Activated CD4-positive, alpha-beta T cell treated with anti-CD3 and anti-CD28 coated beads for 36 hours (primary cell): ENCODE measurements around the gene DEXI. TPM values are rescaled to one million over a fixed set of nuclear protein-coding genes. Genes with fewer than 3 reads are reported as not detected.
"Not testable (repeated sequence)": the region's sequence is repeated elsewhere in the genome, so short reads cannot be mapped to it uniquely, and the experiment has no call there.

Experiments used
- ATAC-seq: fragments of 200-7000 bp; cut with Tn5 transposase; one replicate; pipeline ENCODE4 v1.10.0; 2021; ENCODE audit warnings: mild to moderate bottlenecking, moderate library complexity
- CTCF ChIA-PET: fragments of 350-600 bp; sonication (Branson Sonifier 250); formaldehyde crosslinking; loops from one replicate; lab custom pipeline; 2021; ENCODE audit warnings: antibody characterized with exemption; lab: Charles Lee
- POLR2A ChIA-PET: fragments of 350-600 bp; sonication (Branson Sonifier 250); formaldehyde crosslinking; loops from one replicate; lab custom pipeline; 2021; ENCODE audit warnings: antibody characterized with exemption, inconsistent platforms; lab: Charles Lee
- DNase-seq: peaks from one replicate; pipeline ENCODE4 v3.0.0-alpha.2; 2020
- H3K27ac Mint-ChIP-seq: one replicate; pipeline ENCODE4 v1.8.0; 2021; ENCODE audit warnings: mixed read lengths
- H3K27me3 Mint-ChIP-seq: one replicate; pipeline ENCODE4 v1.8.0; 2021; ENCODE audit warnings: mixed read lengths
- H3K36me3 Mint-ChIP-seq: one replicate; pipeline ENCODE4 v1.8.0; 2021; ENCODE audit warnings: low read depth, mixed read lengths
- H3K4me1 Mint-ChIP-seq: one replicate; pipeline ENCODE4 v1.8.0; 2021; ENCODE audit warnings: mixed read lengths
- H3K4me3 Mint-ChIP-seq: one replicate; pipeline ENCODE4 v1.8.0; 2021; ENCODE audit warnings: mild to moderate bottlenecking, moderate library complexity, mixed read lengths
- H3K9me3 Mint-ChIP-seq: one replicate; pipeline ENCODE4 v1.8.0; 2021; ENCODE audit warnings: low read depth, mixed read lengths
- intact Hi-C, 2 experiments: fragments of 100-400 bp; cut with DNase I in 1 of 2; cut with micrococcal nuclease in 1 of 2; formaldehyde crosslinking; loops; one replicate each; pipeline versions ENCODE4 v1.14.2 to v1.15.1; 2022 to 2024; cut with DNase I, micrococcal nuclease
- total RNA-seq, 2 experiments: library from RNA; stranded (reverse); gene quantifications; one replicate each; pipeline ENCODE4 v1.2.3, GENCODE V29; 2021

DEXI gene
- total RNA-seq, 2 experiments from 2014 or later = 33.8 to 34.9 TPM

DNA sequence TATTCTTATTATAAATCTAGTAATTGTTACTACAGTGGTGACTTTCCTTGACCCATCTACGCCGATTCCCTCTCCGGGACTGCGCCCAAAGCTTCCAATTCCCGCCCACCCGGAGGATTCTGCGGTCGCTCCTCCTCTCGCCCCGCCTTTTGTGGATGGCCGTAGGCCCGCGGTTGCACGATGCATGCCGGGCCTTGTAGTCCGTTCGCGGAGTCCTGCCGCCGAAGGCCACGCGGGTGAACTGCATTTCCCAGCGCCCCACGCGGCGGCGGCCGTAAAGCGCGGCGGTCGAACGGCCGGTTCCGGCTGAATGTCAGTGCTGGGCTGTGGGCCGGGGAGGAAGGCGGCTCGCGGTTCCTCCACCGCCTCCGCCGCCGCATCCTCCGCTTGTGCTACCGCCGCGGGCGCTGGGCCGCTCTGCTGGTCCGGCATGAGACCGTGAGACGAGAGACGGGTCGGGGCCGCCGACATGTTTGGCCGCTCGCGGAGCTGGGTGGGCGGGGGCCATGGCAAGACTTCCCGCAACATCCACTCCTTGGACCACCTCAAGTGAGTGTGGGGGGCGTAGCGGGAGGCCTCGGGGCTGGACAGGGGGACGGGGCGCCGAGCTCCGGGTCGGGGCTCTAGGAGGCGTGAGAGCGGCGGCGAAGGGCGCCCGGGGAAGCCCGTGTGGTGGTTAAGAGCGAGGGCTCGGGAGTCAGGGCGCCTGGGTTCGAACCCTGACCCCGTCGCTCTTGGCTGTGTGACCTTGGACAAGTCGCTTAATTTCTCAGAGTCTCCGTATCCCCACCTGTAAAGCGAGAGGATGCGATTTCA is 2.2 kb upstream of the DEXI start, which contains the start of gene CLEC16A:
Gene CLEC16A, plus strand, starts transcription at position 316 of the 816 bp plus-strand sequence. Its CDS starts 154 bp downstream, at position 470.
- Mint-ChIP-seq H3K4me3 (peak within 1 kb of the TSS; percentile 95), H3K27me3 (no peaks in the 10 kb centered on the region), H3K4me1 (peaks cover 69% of the 10 kb centered on the region)

DNA sequence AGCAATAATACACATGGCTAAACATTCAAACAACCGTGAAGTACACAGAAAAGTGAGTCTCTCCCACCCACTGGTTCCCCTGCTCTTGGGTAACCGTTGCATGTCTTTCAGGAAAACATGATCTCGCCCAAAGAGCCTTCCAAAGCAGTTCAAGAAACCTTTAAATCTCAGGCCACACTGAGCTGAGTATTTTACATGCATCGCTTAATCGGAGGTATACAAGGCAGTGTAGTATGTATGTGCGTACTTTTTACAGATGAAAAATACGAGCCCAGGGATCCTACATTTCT is 741 bp upstream of the DEXI start:
- CTCF ChIA-PET = interaction anchor here (0.8 kb wide), 1 partner anchor 109 kb away, joined by 3 read pairs; no protein-coding TSS in a partner anchor
- H3K27ac Mint-ChIP-seq = peak overlapping the region; percentile 65
- POLR2A ChIA-PET = no interaction called here

More for the DNA sequence above, 2.2 kb upstream of the DEXI start, which contains the start of gene CLEC16A:
- intact Hi-C loops = loop anchor here (1.0 to 10.0 kb wide), 11 partner anchors 202 to 1980 kb away; partner anchors contain the start of genes HAPSTR1 (in 1 of the 2), LITAF (in 1 of the 2), NUBP1 (in 1 of the 2) and RSL1D1 (in 1 of the 2)
- ATAC-seq (peak; percentile 77), DNase-seq (peak; percentile 98)
- Mint-ChIP-seq H3K36me3 (peaks cover 11% of the 10 kb centered on the region), H3K9me3 (no peaks in the 10 kb centered on the region), H3K27ac (peak within 1 kb of the TSS; percentile 80)
- ChIA-PET POLR2A (interaction anchor here (0.5 kb wide), 1 partner anchor 311 kb away, joined by 3 read pairs; the partner anchor contains the start of gene SOCS1), CTCF (interaction anchor here (0.7 to 2.4 kb wide), 5 partner anchors 10 to 20 kb away, joined by 3 to 13 read pairs (median 3); no protein-coding TSS in a partner anchor)

DNA sequence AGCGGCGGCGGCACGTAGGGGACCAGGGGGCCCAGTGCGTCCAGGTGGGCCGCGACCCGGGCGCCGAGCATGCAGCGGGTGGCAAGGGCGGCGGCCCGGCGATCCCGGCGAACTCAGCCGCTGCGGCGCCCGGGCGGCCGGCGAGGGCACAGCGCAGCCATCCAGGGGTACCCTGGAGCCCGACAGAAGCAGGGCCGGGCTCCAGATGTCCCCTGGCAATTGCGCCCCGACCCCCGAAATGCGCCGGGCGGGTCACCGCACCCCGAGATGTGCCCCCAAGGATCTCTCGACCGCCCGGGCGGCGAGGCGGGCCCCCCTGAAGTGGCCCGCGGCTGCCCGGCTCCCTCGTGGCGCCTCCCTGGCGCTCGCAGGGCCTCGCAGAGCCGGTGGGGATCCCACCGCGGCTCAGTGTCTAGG is 325 bp downstream of the DEXI start:
- H3K36me3 Mint-ChIP-seq = peaks cover 24% of the 10 kb centered on the region
- DNase-seq = peak; percentile 29
- intact Hi-C loops = loop anchor here (1.0 to 10.0 kb wide), 11 partner anchors 71 to 1977 kb away; partner anchors contain the start of genes HAPSTR1 (in 1 of the 2), NUBP1 (in 1 of the 2), RMI2 (in 1 of the 2) and SNN (in 1 of the 2)
- ChIA-PET POLR2A (interaction anchor here (0.6 to 0.9 kb wide), 2 partner anchors 23 to 198 kb away, joined by 3 to 4 read pairs; partner anchors contain the start of gene NUBP1), CTCF (interaction anchor here (0.7 to 1.4 kb wide), 5 partner anchors 9 to 427 kb away, joined by 3 to 4 read pairs (median 3); no protein-coding TSS in a partner anchor)
- ATAC-seq, H3K9me3 Mint-ChIP-seq, H3K27ac Mint-ChIP-seq, H3K27me3 Mint-ChIP-seq: not testable (repeated sequence)
- peak overlapping the region; percentile 95 for H3K4me3 Mint-ChIP-seq
- H3K4me1 Mint-ChIP-seq = peaks cover 72% of the 10 kb centered on the region

More for the DNA sequence above, 741 bp upstream of the DEXI start:
- Mint-ChIP-seq H3K27me3 (no peaks in the 10 kb centered on the region), H3K36me3 (peaks cover 23% of the 10 kb centered on the region), H3K9me3 (no peaks in the 10 kb centered on the region), H3K4me3 (peak overlapping the region; percentile 95), H3K4me1 (peaks cover 69% of the 10 kb centered on the region)
- intact Hi-C loops = loop anchor here (2.0 to 10.0 kb wide), 8 partner anchors 72 to 1978 kb away; partner anchors contain the start of genes HAPSTR1 (in 1 of the 2), NUBP1 (in 1 of the 2), SNN (in 1 of the 2) and SNX29 (in 1 of the 2)
- DNase-seq (no peak), ATAC-seq (no peak)

DNA sequence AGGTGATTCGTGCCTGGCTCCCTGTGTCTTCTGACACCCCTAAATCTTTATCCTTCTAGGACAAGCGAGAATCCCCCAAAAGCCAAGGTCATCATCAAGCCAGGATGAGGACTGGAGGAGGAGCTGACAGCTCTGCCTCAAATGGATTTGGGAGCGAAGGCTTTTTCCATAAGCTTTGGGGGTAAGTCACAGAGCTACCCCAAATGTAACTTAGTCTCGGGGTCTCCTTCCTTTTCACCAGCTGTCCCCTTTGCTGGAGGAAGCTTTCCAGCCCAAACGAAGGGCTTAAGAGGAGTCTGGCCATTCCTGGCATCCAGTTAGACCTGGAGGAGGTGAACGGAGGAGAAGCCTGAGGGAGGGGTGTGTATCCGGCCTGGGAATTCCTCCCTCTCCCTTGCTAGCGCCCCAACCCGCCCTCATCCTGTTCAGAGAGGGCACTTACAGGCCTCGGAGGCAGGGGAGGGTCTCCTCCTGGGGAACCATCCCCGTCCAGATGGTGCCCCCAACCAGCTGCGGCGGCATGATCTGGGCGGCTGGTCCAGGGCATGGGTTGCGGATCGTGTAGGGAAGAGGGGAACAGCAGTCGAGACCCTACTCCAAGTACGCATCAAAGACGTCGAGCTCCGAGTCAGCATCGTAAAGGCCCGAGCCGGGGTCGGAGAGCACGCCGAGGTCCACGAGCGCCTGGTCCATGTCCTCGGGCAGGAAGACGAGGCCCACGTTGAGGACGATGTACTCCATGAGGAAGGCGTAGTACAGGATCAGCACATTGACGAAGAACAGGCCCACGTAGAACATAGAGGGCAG is 938 bp downstream of the DEXI start:
- Mint-ChIP-seq H3K27me3 (no peaks in the 10 kb centered on the region), H3K4me1 (peaks cover 75% of the 10 kb centered on the region), H3K27ac (peak overlapping the region; percentile 87), H3K4me3 (peak overlapping the region; percentile 95), H3K9me3 (no peaks in the 10 kb centered on the region), H3K36me3 (peaks cover 28% of the 10 kb centered on the region)
- POLR2A ChIA-PET = interaction anchor here (0.6 to 0.7 kb wide), 3 partner anchors 25 to 342 kb away, joined by 3 to 5 read pairs (median 4); no protein-coding TSS in a partner anchor
- intact Hi-C loops = loop anchor here (5.0 to 10.0 kb wide), 6 partner anchors 199 to 1977 kb away; partner anchors contain the start of genes HAPSTR1 (in 1 of the 2), NUBP1 (in 1 of the 2), SNX29 (in 1 of the 2) and USP7 (in 1 of the 2)
- no peak for ATAC-seq
- peak; percentile 27 for DNase-seq
- CTCF ChIA-PET = interaction anchor here (0.7 to 2.6 kb wide), 6 partner anchors 9 to 426 kb away, joined by 3 to 9 read pairs (median 3); no protein-coding TSS in a partner anchor

DNA sequence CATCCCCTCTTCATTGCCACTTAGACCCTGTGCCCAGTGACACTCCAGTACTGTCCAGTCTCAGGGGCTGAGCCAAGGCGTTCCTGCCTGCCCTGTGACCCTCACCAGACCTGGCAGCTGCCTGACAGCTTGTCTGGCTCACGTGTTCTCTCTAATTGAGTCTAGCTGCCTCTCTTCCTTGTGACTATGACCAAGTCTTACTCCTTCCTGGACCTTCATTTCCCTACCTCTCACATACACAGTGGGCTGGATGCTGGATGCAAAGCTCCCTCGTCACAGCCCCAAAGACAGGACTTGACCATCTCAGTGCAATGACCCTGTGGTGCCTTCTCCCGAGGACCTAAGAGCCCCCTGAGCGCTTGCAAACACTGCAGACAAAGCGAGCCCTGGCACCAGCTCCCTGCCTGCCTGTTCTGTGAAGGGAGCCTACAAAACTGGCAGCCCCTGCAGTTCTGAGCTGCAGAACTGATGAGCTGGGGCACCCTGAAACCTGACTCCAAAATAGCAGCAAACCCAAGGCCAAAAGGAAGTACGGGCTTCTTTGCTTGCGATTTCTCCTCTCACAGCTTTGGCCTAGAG is 1.7 kb downstream of the DEXI start:
- H3K36me3 Mint-ChIP-seq = peaks cover 34% of the 10 kb centered on the region
- peaks cover 75% of the 10 kb centered on the region for H3K4me1 Mint-ChIP-seq
- H3K9me3 Mint-ChIP-seq = no peaks in the 10 kb centered on the region
- DNase-seq (peak; percentile 37), ATAC-seq (no peak)
- no peaks in the 10 kb centered on the region for H3K27me3 Mint-ChIP-seq
- ChIA-PET POLR2A (interaction anchor here (0.6 kb wide), 1 partner anchor 341 kb away, joined by 4 read pairs; no protein-coding TSS in a partner anchor), CTCF (interaction anchor here (0.7 to 2.6 kb wide), 4 partner anchors 9 to 338 kb away, joined by 3 to 9 read pairs (median 3); no protein-coding TSS in a partner anchor)
- peak overlapping the region; percentile 95 for H3K4me3 Mint-ChIP-seq
- H3K27ac Mint-ChIP-seq = peak overlapping the region; percentile 72
- intact Hi-C loops = loop anchor here (5.0 to 10.0 kb wide), 6 partner anchors 198 to 1976 kb away; partner anchors contain the start of genes HAPSTR1 (in 1 of the 2), NUBP1 (in 1 of the 2), SNX29 (in 1 of the 2) and USP7 (in 1 of the 2)

DNA sequence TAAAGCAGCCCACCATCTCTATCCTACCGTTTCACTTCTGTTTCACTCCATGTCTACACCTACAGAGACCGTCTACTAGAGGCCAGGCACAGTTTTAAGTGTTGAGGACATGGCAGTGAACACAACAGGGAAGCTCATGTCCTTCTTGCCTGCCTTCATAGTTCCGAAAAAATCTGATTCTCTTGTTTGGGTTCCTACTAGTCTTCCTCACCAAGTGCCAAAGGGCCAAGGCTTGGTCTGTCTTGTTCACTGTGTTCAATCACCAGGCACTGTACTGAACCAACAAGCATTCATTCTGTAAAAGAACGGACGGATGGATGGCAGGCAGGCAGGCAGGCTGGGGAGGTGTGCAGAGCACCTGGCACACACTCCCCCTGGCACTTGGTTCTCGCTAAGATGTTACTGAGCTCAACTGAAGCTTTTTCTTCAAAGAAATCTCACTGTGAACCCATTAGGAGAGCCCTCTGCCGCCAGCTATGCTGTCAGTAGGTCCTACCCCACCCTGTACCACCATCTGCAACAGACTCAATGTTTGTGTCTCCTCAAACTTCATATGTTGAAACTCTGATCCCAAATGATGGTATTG is 2.5 kb downstream of the DEXI start:
- H3K36me3 Mint-ChIP-seq = peaks cover 37% of the 10 kb centered on the region
- DNase-seq (no peak), ATAC-seq (no peak)
- no peaks in the 10 kb centered on the region for H3K27me3 Mint-ChIP-seq
- H3K9me3 Mint-ChIP-seq = no peaks in the 10 kb centered on the region
- POLR2A ChIA-PET = no interaction called here
- peak overlapping the region; percentile 95 for H3K4me3 Mint-ChIP-seq
- intact Hi-C loops = loop anchor here (5.0 to 10.0 kb wide), 6 partner anchors 197 to 1975 kb away; partner anchors contain the start of genes HAPSTR1 (in 1 of the 2), NUBP1 (in 1 of the 2), SNX29 (in 1 of the 2) and USP7 (in 1 of the 2)
- CTCF ChIA-PET = interaction anchor here (2.6 kb wide), 1 partner anchor 10 kb away, joined by 9 read pairs; no protein-coding TSS in a partner anchor
- peak overlapping the region; percentile 75 for H3K27ac Mint-ChIP-seq
- H3K4me1 Mint-ChIP-seq = peaks cover 74% of the 10 kb centered on the region

DNA sequence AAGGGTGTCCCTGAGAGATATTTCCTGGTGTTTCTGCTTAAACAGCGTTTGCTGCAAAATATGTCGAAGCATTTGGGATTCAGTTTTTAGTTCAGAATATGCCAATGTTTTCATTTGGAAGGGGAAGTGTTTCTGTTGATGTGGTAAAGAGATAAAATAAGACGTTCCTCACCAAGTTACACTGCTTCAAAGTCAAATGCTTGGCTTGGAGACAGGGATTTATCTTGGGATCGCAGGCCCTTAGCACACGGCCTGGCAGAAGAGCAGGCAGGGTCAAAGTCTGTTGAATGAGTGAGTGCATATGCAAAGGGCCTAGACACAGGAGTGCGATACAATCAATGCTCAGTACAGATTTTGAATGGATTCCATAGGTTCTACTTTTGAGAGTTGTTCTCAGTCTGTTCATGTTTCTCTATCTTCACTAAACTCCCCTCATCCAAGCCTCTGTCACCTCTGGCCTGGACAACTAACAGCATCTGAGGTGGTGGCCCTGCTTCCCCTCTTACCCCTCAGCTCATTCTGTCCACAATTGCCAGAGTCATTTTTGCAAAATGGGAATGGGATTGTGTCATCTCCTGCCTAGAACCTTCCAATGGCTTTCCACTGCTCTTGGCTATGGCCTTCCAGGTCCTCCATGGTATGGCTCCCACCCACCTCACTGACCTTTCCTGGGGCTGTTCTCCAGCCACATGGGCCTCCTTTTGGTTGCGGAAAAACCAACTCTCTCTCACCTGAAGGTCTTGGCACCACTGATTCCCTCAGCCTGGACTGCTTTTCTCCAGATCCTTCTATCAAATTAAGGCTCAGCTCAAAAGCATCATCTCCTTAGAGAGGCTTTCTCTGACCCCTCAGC is 3.2 kb downstream of the DEXI start:
- DNase-seq (no peak), ATAC-seq (no peak)
- intact Hi-C loops = no loop called here
- peaks cover 37% of the 10 kb centered on the region for H3K36me3 Mint-ChIP-seq
- peaks cover 75% of the 10 kb centered on the region for H3K4me1 Mint-ChIP-seq
- H3K27me3 Mint-ChIP-seq = no peaks in the 10 kb centered on the region
- ChIA-PET CTCF (interaction anchor here (2.6 kb wide), 1 partner anchor 11 kb away, joined by 9 read pairs; no protein-coding TSS in a partner anchor), POLR2A (interaction anchor here (0.7 kb wide), 1 partner anchor 166 kb away, joined by 3 read pairs; no protein-coding TSS in a partner anchor)
- H3K27ac Mint-ChIP-seq = peak overlapping the region; percentile 75
- H3K4me3 Mint-ChIP-seq = peak overlapping the region; percentile 95
- H3K9me3 Mint-ChIP-seq = no peaks in the 10 kb centered on the region

DNA sequence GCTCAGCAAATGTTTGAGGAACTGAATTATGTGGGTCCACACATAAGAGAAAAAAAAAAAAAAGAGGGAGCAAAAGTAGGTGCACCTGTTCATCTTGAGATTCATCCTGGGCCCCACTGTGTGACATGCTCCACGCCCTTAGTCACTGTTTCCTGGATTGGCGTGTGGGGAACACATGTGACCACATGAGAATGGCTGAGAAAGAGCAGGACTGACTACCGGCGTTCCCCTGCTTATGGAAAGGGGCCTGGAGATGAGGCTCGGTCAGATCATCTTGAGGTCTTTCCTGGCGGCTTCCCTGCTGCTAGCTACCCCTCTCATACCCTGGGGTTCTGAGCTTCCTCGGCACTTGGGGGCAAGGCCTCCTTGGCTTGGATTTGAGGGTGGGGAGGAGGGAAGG is 3.9 kb downstream of the DEXI start:
- DNase-seq (peak; percentile 77), ATAC-seq (peak; percentile 47)
- Mint-ChIP-seq H3K4me1 (peaks cover 73% of the 10 kb centered on the region), H3K36me3 (peaks cover 41% of the 10 kb centered on the region), H3K4me3 (peak overlapping the region; percentile 95), H3K27me3 (no peaks in the 10 kb centered on the region), H3K9me3 (no peaks in the 10 kb centered on the region), H3K27ac (peak overlapping the region; percentile 75)
- ChIA-PET POLR2A (interaction anchor here (0.7 kb wide), 2 partner anchors 167 to 313 kb away, joined by 3 read pairs; no protein-coding TSS in a partner anchor), CTCF (no interaction called here)
- intact Hi-C loops = no loop called here
